Caco-2 (cell line): ENCODE measurements around the gene ZNF862. TPM values are rescaled to one million over a fixed set of nuclear protein-coding genes. Genes with fewer than 3 reads are reported as not detected.

Experiments
- BruUV-seq: library from RNA; stranded (reverse); fragments of 400-500 nt; replicated peaks from 2 replicates; lab custom pipeline; 2021; lab: Mats Ljungman, UMichigan
- CTCF ChIA-PET: fragments of 300-600 bp; sonication (Branson Sonifier 250); formaldehyde crosslinking; loops from one replicate; lab custom pipeline; 2022; ENCODE audit warnings: antibody characterized with exemption; lab: Charles Lee
- POLR2A ChIA-PET: fragments of 300-600 bp; sonication (Branson Sonifier 250); formaldehyde crosslinking; loops from one replicate; lab custom pipeline; 2022; ENCODE audit warnings: antibody characterized with exemption; lab: Charles Lee
- DNase-seq, 2 experiments: peaks; one replicate each; pipeline versions ENCODE4 v3.0.0 to v3.0.0-alpha.2; 2020 to 2022
- H3K27me3 ChIP-seq: replicated peaks from 2 replicates; pipeline ENCODE4 v1.6.0; 2011; ENCODE audit warnings: low read length; ENCODE audit not compliant: control insufficient read depth, insufficient read depth
- H3K36me3 ChIP-seq: 2 replicates; pipeline ENCODE4 v1.5.1; 2011; ENCODE audit warnings: low read length; ENCODE audit not compliant: control insufficient read depth, insufficient read depth
- H3K4me1 ChIP-seq: fragments of 250-450 bp; sonication (Bioruptor Pico); 2 replicates; pipeline ENCODE4 v1.5.1; 2020; ENCODE audit warnings: mild to moderate bottlenecking
- H3K4me3 ChIP-seq: 2 replicates; pipeline ENCODE4 v1.5.1; 2011; ENCODE audit warnings: low read depth, mild to moderate bottlenecking, control low read depth, low read length
- H3K9me3 ChIP-seq: fragments of 250-450 bp; sonication (Bioruptor Pico); 2 replicates; pipeline ENCODE4 v1.5.1; 2020; ENCODE audit warnings: mild to moderate bottlenecking, moderate library complexity
- H3K27ac Mint-ChIP-seq: one replicate; pipeline ENCODE4 v1.8.0; 2022; ENCODE audit warnings: mixed read lengths; ENCODE audit not compliant: unreplicated experiment
- H3K27me3 Mint-ChIP-seq: one replicate; pipeline ENCODE4 v1.8.0; 2022; ENCODE audit warnings: mixed read lengths; ENCODE audit not compliant: insufficient read depth, unreplicated experiment
- H3K36me3 Mint-ChIP-seq: one replicate; pipeline ENCODE4 v1.8.0; 2022; ENCODE audit warnings: mild to moderate bottlenecking, mixed read lengths; ENCODE audit not compliant: insufficient read depth, unreplicated experiment
- H3K4me1 Mint-ChIP-seq: one replicate; pipeline ENCODE4 v1.8.0; 2022; ENCODE audit warnings: low read depth, mixed read lengths; ENCODE audit not compliant: unreplicated experiment
- H3K4me3 Mint-ChIP-seq: one replicate; pipeline ENCODE4 v1.8.0; 2022; ENCODE audit warnings: mild to moderate bottlenecking, moderate library complexity, mixed read lengths; ENCODE audit not compliant: unreplicated experiment
- H3K9me3 Mint-ChIP-seq: one replicate; pipeline ENCODE4 v1.8.0; 2022; ENCODE audit warnings: mixed read lengths; ENCODE audit not compliant: unreplicated experiment
- intact Hi-C: fragments of 100-400 bp; cut with micrococcal nuclease; formaldehyde crosslinking; loops from one replicate; pipeline ENCODE4 v1.10.0; 2022; ENCODE audit not compliant: unreplicated experiment
- total RNA-seq: library from RNA; stranded (reverse); gene quantifications from 2 replicates; pipeline ENCODE4 v1.2.3, GENCODE V29; 2022
- TF ChIP-seq, protein P1 (sequence below), 2 experiments: fragments of 200-600 bp in 1 of 2; IDR thresholded peaks; 1 replicate in 1 of 2; 2 replicates in 1 of 2; pipeline versions ENCODE4 v1.5.1 to v1.8.0; 2011 to 2022; ENCODE audit warnings: antibody characterized with exemption in 1 of 2, control low read depth in 1 of 2, inconsistent platforms in 1 of 2, low read depth in 1 of 2, low read length in 1 of 2, mild to moderate bottlenecking in 1 of 2, moderate library complexity in 1 of 2; ENCODE audit not compliant: insufficient read depth in 1 of 2, severe bottlenecking in 1 of 2, unreplicated experiment in 1 of 2

ZNF862 gene
- total RNA-seq, 1 experiment from 2014 or later: 3.5 TPM

DNA sequence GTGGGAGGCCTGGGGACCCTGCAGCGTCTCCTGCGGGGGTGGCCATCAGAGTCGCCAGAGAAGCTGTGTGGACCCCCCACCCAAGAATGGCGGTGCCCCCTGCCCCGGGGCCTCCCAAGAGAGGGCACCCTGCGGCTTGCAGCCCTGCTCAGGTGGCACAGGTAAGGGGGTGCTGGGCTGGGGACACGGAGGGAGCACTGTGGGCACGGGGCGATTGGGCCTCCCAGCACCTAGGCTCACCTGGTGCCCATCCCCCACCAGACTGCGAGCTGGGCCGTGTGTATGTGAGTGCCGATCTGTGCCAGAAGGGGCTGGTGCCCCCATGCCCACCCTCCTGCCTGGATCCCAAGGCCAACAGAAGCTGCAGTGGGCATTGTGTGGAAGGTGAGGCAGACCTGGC, 35.2 kb upstream of the ZNF862 start:
- Histone ChIP-seq H3K27me3 (no peaks in the 10 kb centered on the region; the same call in 1 of the 2 replicates), H3K36me3 (no peaks in the 10 kb centered on the region), H3K4me3 (no peak overlapping the region), H3K4me1 (no peaks in the 10 kb centered on the region), H3K9me3 (no peaks in the 10 kb centered on the region)
- H3K36me3 Mint-ChIP-seq: no peaks in the 10 kb centered on the region
- no peaks in the 10 kb centered on the region for H3K4me1 Mint-ChIP-seq
- intact Hi-C loops: no loop called here
- BruUV-seq: no TSS peak
- ChIA-PET POLR2A (interaction anchor here (0.5 kb wide), 1 partner anchor 177 kb away, joined by 7 read pairs; no protein-coding TSS in a partner anchor), CTCF (no interaction called here)
- no peak overlapping the region for H3K27ac Mint-ChIP-seq
- peaks cover 11% of the 10 kb centered on the region for H3K27me3 Mint-ChIP-seq
- no peaks in the 10 kb centered on the region for H3K9me3 Mint-ChIP-seq
- TF ChIP-seq, protein P1, sequence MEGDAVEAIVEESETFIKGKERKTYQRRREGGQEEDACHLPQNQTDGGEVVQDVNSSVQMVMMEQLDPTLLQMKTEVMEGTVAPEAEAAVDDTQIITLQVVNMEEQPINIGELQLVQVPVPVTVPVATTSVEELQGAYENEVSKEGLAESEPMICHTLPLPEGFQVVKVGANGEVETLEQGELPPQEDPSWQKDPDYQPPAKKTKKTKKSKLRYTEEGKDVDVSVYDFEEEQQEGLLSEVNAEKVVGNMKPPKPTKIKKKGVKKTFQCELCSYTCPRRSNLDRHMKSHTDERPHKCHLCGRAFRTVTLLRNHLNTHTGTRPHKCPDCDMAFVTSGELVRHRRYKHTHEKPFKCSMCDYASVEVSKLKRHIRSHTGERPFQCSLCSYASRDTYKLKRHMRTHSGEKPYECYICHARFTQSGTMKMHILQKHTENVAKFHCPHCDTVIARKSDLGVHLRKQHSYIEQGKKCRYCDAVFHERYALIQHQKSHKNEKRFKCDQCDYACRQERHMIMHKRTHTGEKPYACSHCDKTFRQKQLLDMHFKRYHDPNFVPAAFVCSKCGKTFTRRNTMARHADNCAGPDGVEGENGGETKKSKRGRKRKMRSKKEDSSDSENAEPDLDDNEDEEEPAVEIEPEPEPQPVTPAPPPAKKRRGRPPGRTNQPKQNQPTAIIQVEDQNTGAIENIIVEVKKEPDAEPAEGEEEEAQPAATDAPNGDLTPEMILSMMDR (IDR thresholded peaks at IDR 0.05; ENCODE audit: insufficient read depth in 1 of 2, low read depth in 1 of 2, low read length in 1 of 2, severe bottlenecking in 1 of 2, unreplicated experiment in 1 of 2): no peak
- no peak overlapping the region for H3K4me3 Mint-ChIP-seq
- DNase-seq: no peak

DNA sequence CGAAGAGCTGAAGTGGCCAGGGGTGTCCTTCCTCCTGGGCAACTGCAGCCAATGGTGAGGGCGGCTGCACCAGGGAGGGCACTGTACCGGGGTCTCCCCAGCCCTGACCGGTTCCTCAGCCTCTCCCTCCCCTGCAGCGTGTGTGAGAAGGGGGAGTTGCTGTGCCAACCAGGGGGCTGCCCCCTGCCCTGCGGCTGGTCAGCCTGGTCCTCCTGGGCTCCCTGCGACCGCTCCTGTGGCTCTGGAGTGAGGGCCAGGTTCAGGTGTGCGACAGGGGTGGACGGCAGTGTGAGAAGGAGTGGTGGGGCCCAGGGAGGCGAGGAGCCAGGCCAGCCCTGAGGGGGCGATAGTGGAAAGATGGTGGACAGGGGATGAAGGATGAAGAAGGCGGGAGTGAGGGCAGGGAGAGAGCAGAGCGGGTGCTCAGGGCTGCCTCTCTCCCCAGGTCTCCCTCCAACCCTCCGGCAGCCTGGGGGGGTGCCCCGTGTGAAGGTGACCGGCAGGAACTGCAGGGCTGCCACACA, 34.6 kb upstream of the ZNF862 start:
- Mint-ChIP-seq H3K4me3 (no peak overlapping the region), H3K27me3 (peaks cover 11% of the 10 kb centered on the region), H3K4me1 (no peaks in the 10 kb centered on the region), H3K9me3 (no peaks in the 10 kb centered on the region), H3K27ac (no peak overlapping the region), H3K36me3 (no peaks in the 10 kb centered on the region)
- no TSS peak for BruUV-seq
- no peaks in the 10 kb centered on the region; the same call in 1 of the 2 replicates for H3K27me3 ChIP-seq
- TF ChIP-seq, protein P1 (IDR thresholded peaks at IDR 0.05; ENCODE audit: insufficient read depth in 1 of 2, low read depth in 1 of 2, low read length in 1 of 2, severe bottlenecking in 1 of 2, unreplicated experiment in 1 of 2): no peak
- H3K36me3 ChIP-seq: no peaks in the 10 kb centered on the region
- no peaks in the 10 kb centered on the region for H3K4me1 ChIP-seq
- intact Hi-C loops: no loop called here
- ChIA-PET POLR2A (no interaction called here), CTCF (no interaction called here)
- H3K4me3 ChIP-seq: no peak overlapping the region
- no peak for DNase-seq
- no peaks in the 10 kb centered on the region for H3K9me3 ChIP-seq

DNA sequence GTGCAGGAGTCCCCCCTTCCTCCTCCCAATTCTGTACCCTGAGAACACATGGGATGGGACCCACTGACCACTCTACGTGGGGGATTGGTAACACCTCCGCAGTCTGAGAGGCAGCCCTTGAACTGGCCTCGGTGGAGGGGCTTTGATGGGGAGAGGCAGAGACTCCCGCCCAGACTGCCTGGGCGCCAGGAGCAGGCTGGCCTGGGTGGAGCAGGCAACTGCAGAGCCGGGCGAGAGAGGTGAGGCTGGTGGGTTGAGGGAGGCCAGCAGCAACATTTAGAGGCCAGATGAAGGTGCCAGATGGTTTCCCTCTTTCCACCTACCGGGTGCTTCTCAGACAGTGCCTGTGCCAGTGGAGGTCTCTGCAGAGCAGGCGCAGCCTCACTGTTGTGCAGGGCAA, 34.1 kb upstream of the ZNF862 start:
- Mint-ChIP-seq H3K9me3 (no peaks in the 10 kb centered on the region), H3K4me3 (no peak overlapping the region), H3K27ac (no peak overlapping the region), H3K36me3 (no peaks in the 10 kb centered on the region), H3K27me3 (peaks cover 11% of the 10 kb centered on the region), H3K4me1 (no peaks in the 10 kb centered on the region)
- Histone ChIP-seq H3K27me3 (no peaks in the 10 kb centered on the region; the same call in 1 of the 2 replicates), H3K4me3 (no peak overlapping the region), H3K9me3 (no peaks in the 10 kb centered on the region), H3K36me3 (no peaks in the 10 kb centered on the region), H3K4me1 (no peaks in the 10 kb centered on the region)
- TF ChIP-seq, protein P1 (IDR thresholded peaks at IDR 0.05; ENCODE audit: insufficient read depth in 1 of 2, low read depth in 1 of 2, low read length in 1 of 2, severe bottlenecking in 1 of 2, unreplicated experiment in 1 of 2): no peak
- BruUV-seq: no TSS peak
- no peak for DNase-seq
- ChIA-PET POLR2A (no interaction called here), CTCF (no interaction called here)
- intact Hi-C loops: no loop called here
